Measurements from ENCODE around the gene USP32.

- TF ChIP-seq GATA2 (IDR thresholded peaks at IDR 0.05; ENCODE audit: insufficient read depth, insufficient read length, low read depth, low read length): no peak
- TF ChIP-seq POLR2A (IDR thresholded peaks at IDR 0.05; ENCODE audit: low read depth, low read length): no peak
- TF ChIP-seq POLR2AphosphoS5 (IDR thresholded peaks at IDR 0.05; ENCODE audit: insufficient read depth, low read depth, low read length): no peak
Observed at GRCh38 chr17:60300949-60301348, 91.0 kb downstream of the USP32 start.

All from endothelial cell of umbilical vein (primary cell).